H1 (cell line): ENCODE results near the gene BRK1. TPM values are rescaled to one million over a fixed set of nuclear protein-coding genes. Genes with fewer than 3 reads are reported as not detected.

Experiments
- CTCF ChIA-PET: fragments of 300-600 bp; sonication (Branson Sonifier 250); formaldehyde crosslinking; loops from one replicate; lab custom pipeline; 2021; ENCODE audit not compliant: partially characterized antibody; lab: Charles Lee
- POLR2A ChIA-PET: fragments of 300-600 bp; sonication (Branson Sonifier 250); formaldehyde crosslinking; loops from one replicate; lab custom pipeline; 2021; ENCODE audit warnings: inconsistent platforms; ENCODE audit not compliant: partially characterized antibody; lab: Charles Lee
- DNase-seq, 2 experiments: peaks; one replicate each; pipeline versions ENCODE4 v3.0.0 to v3.0.0-alpha.2; 2010 to 2022; ENCODE audit warnings: low spot score in 2 of 2, low read depth in 1 of 2, mixed read lengths in 1 of 2
- FAIRE-seq: peaks from 2 replicates; lab custom pipeline; 2011; peaks lifted over from hg19 to GRCh38; lab: Jason Lieb, UNC
- H2AFZ ChIP-seq: 2 replicates; pipeline ENCODE4 v1.8.1; 2012; ENCODE audit warnings: low read length, inconsistent platforms
- H2AK5ac ChIP-seq: 2 replicates; pipeline ENCODE4 v1.6.1; 2013; ENCODE audit warnings: low read depth, low read length
- H2BK120ac ChIP-seq: replicated peaks from 2 replicates; pipeline ENCODE3; 2013; ENCODE audit warnings: low read depth, low read length, inconsistent platforms
- H2BK12ac ChIP-seq: 2 replicates; pipeline ENCODE4 v1.6.1; 2013; ENCODE audit warnings: low read depth, low read length
- H2BK15ac ChIP-seq: 2 replicates; pipeline ENCODE4 v1.6.1; 2013; ENCODE audit warnings: low read length
- H2BK20ac ChIP-seq: 2 replicates; pipeline ENCODE4 v1.6.1; 2013; ENCODE audit warnings: low read length
- H2BK5ac ChIP-seq: 2 replicates; pipeline ENCODE4 v1.6.1; 2013; ENCODE audit warnings: low read depth, low read length
- H3K14ac ChIP-seq: 2 replicates; pipeline ENCODE4 v1.6.1; 2013; ENCODE audit warnings: inconsistent platforms; ENCODE audit not compliant: insufficient read length
- H3K18ac ChIP-seq: 2 replicates; pipeline ENCODE4 v1.6.1; 2013; ENCODE audit warnings: low read length; ENCODE audit errors: extremely low read depth
- H3K23ac ChIP-seq: 2 replicates; pipeline ENCODE4 v1.6.1; 2013; ENCODE audit warnings: inconsistent platforms; ENCODE audit not compliant: insufficient read length
- H3K23me2 ChIP-seq: 2 replicates; pipeline ENCODE4 v1.6.1; 2013; ENCODE audit warnings: low read depth, low read length
- H3K27ac ChIP-seq: 2 replicates; pipeline ENCODE4 v1.6.1; 2011; ENCODE audit warnings: low read depth, low read length, inconsistent platforms
- H3K27me3 ChIP-seq, 4 experiments: replicated peaks in 1 of 4; 1 replicate in 1 of 4; 2 replicates in 3 of 4; pipeline versions ENCODE4 v1.6.1 to v1.8.1; 2011 to 2013; ENCODE audit warnings: low read length in 3 of 4, mild to moderate bottlenecking in 3 of 4, inconsistent platforms in 2 of 4, mixed read lengths in 2 of 4, moderate library complexity in 1 of 4; ENCODE audit not compliant: control insufficient read depth in 3 of 4, insufficient read depth in 3 of 4; ENCODE audit errors: extremely low read depth in 1 of 4
- H3K36me3 ChIP-seq, 4 experiments: 2 replicates each; pipeline versions ENCODE4 v1.6.1 to v1.8.1; 2011 to 2013; ENCODE audit warnings: mild to moderate bottlenecking in 4 of 4, low read length in 3 of 4, moderate library complexity in 2 of 4, control low read depth in 1 of 4, inconsistent platforms in 1 of 4; ENCODE audit not compliant: insufficient read depth in 4 of 4, control insufficient read depth in 2 of 4
- H3K4ac ChIP-seq: replicated peaks from 2 replicates; pipeline ENCODE3; 2013; ENCODE audit warnings: low read length, low read depth, mixed read lengths, inconsistent platforms; ENCODE audit not compliant: insufficient read length
- H3K4me1 ChIP-seq, 4 experiments: replicated peaks in 1 of 4; 1 replicate in 1 of 4; 2 replicates in 3 of 4; pipeline versions ENCODE4 v1.6.1 to v1.8.1; 2011 to 2013; ENCODE audit warnings: low read length in 3 of 4, inconsistent platforms in 2 of 4, mixed read lengths in 1 of 4; ENCODE audit not compliant: insufficient read depth in 4 of 4, control insufficient read depth in 3 of 4
- H3K4me2 ChIP-seq, 2 experiments: 2 replicates each; pipeline versions ENCODE4 v1.6.1 to v1.8.1; 2011 to 2013; ENCODE audit warnings: low read depth in 2 of 2, low read length in 2 of 2, control low read depth in 1 of 2, inconsistent platforms in 1 of 2, mild to moderate bottlenecking in 1 of 2; ENCODE audit not compliant: insufficient read depth in 1 of 2
- H3K4me3 ChIP-seq, 4 experiments: fragments of 200-600, 300-600 bp in 1 of 4; sonication (generic), shearing (Covaris generic), sonication (Bioruptor Twin) in 1 of 4; 2 replicates each; pipeline versions ENCODE4 v1.5.1 to v1.8.1; 2011 to 2016; ENCODE audit warnings: low read length in 4 of 4, low read depth in 3 of 4, control low read depth in 2 of 4, inconsistent platforms in 2 of 4, mild to moderate bottlenecking in 2 of 4, mixed read lengths in 1 of 4, moderate library complexity in 1 of 4; ENCODE audit not compliant: insufficient read depth in 2 of 4; ENCODE audit errors: extremely low read depth in 1 of 4
- H3K56ac ChIP-seq: replicated peaks from 2 replicates; pipeline ENCODE3; 2013; ENCODE audit warnings: low read depth, mild to moderate bottlenecking, mixed read lengths, low read length, inconsistent platforms; ENCODE audit not compliant: insufficient read length
- H3K79me1 ChIP-seq: 2 replicates; pipeline ENCODE4 v1.6.1; 2013; ENCODE audit warnings: low read depth, low read length, control low read depth
- H3K79me2 ChIP-seq, 2 experiments: 2 replicates each; pipeline versions ENCODE4 v1.6.1 to v1.8.1; 2012 to 2013; ENCODE audit warnings: low read length in 2 of 2, mild to moderate bottlenecking in 2 of 2, inconsistent platforms in 1 of 2; ENCODE audit not compliant: insufficient read depth in 2 of 2, control insufficient read depth in 1 of 2
- H3K9ac ChIP-seq, 4 experiments: replicated peaks in 1 of 4; 1 replicate in 1 of 4; 2 replicates in 3 of 4; pipeline versions ENCODE4 v1.6.1 to v1.8.1; 2011 to 2013; ENCODE audit warnings: low read depth in 3 of 4, low read length in 3 of 4, control low read depth in 2 of 4, mild to moderate bottlenecking in 2 of 4, moderate library complexity in 2 of 4, inconsistent platforms in 1 of 4; ENCODE audit errors: extremely low read depth in 1 of 4
- H3K9me3 ChIP-seq, 2 experiments: 2 replicates each; pipeline versions ENCODE4 v1.6.1 to v1.8.1; 2012 to 2013; ENCODE audit warnings: mild to moderate bottlenecking in 2 of 2, moderate library complexity in 2 of 2, control low read depth in 1 of 2, inconsistent platforms in 1 of 2, low read depth in 1 of 2, low read length in 1 of 2, mixed read lengths in 1 of 2; ENCODE audit not compliant: insufficient read depth in 2 of 2
- H4K20me1 ChIP-seq, 2 experiments: replicated peaks in 1 of 2; 2 replicates each; pipeline versions ENCODE3 to v1.8.1; 2011 to 2013; ENCODE audit warnings: inconsistent platforms in 2 of 2, low read length in 2 of 2, mild to moderate bottlenecking in 1 of 2; ENCODE audit not compliant: insufficient read depth in 2 of 2, control insufficient read depth in 1 of 2
- H4K5ac ChIP-seq: 2 replicates; pipeline ENCODE4 v1.6.1; 2013; ENCODE audit warnings: low read length, low read depth, mixed read lengths, inconsistent platforms; ENCODE audit not compliant: insufficient read length
- H4K8ac ChIP-seq: 2 replicates; pipeline ENCODE4 v1.8.0; 2013; ENCODE audit warnings: mild to moderate bottlenecking, moderate library complexity, low read length, inconsistent platforms; ENCODE audit not compliant: insufficient read depth; ENCODE audit errors: extremely low read depth
- H4K91ac ChIP-seq: replicated peaks from 2 replicates; pipeline ENCODE3; 2013; ENCODE audit warnings: low read length, mixed read lengths, inconsistent platforms; ENCODE audit not compliant: insufficient read length
- BACH1 ChIP-seq: IDR thresholded peaks from 2 replicates; pipeline ENCODE4 v1.6.1; 2012; ENCODE audit warnings: low read length, improper control_type of control experiment
- EGR1 ChIP-seq: IDR thresholded peaks from 2 replicates; pipeline ENCODE4 v1.6.1; 2011; ENCODE audit warnings: low read depth, low read length, borderline replicate concordance
- FOSL1 ChIP-seq: IDR thresholded peaks from 2 replicates; pipeline ENCODE4 v1.6.1; 2011; ENCODE audit warnings: mild to moderate bottlenecking, low read depth, low read length, moderate library complexity; ENCODE audit not compliant: insufficient read depth
- HDAC2 ChIP-seq, 2 experiments: fragments of 300-600 bp in 1 of 2; sonication (generic) in 1 of 2; IDR thresholded peaks; 2 replicates each; pipeline ENCODE4 v1.6.1; 2011 to 2012; ENCODE audit warnings: low read depth in 2 of 2, low read length in 2 of 2, mild to moderate bottlenecking in 2 of 2, moderate library complexity in 2 of 2, borderline replicate concordance in 1 of 2, inconsistent platforms in 1 of 2
- POLR2A ChIP-seq, 2 experiments: IDR thresholded peaks; 1 replicate in 1 of 2; 2 replicates in 1 of 2; pipeline ENCODE4 v1.6.1; 2011; ENCODE audit warnings: low read depth in 2 of 2, low read length in 2 of 2, mild to moderate bottlenecking in 2 of 2; ENCODE audit errors: control extremely low read depth in 1 of 2
- RNF2 ChIP-seq: fragments of 200-900, 300-1000 bp; sonication (generic); IDR thresholded peaks from 2 replicates; pipeline ENCODE4 v1.7.1; 2016; ENCODE audit warnings: borderline replicate concordance, low read depth, mild to moderate bottlenecking, antibody characterized with exemption, low read length; ENCODE audit not compliant: poor library complexity, severe bottlenecking; ENCODE audit errors: missing control alignments
- SP4 ChIP-seq: IDR thresholded peaks from 2 replicates; pipeline ENCODE4 v1.6.1; 2012; ENCODE audit warnings: low read length, inconsistent platforms
- TAF7 ChIP-seq: optimal IDR thresholded peaks from 2 replicates; pipeline ENCODE3; 2011; ENCODE audit warnings: low read depth, mild to moderate bottlenecking, inconsistent platforms, low read length, moderate library complexity, borderline replicate concordance
- WGBS, 2 experiments: shearing (Covaris generic) in 1 of 2; methylation state at CpG; one replicate each; pipeline versions ENCODE4 v1.1.6 to v1.1.7; 2013 to 2015; ENCODE audit warnings: low lambda C conversion rate in 2 of 2, mixed read lengths in 2 of 2, inconsistent platforms in 1 of 2, low coverage in 1 of 2, missing lambda C conversion rate in 1 of 2; ENCODE audit not compliant: insufficient replicate concordance in 2 of 2, insufficient coverage in 1 of 2, insufficient read length in 1 of 2; ENCODE audit errors: extremely low coverage in 1 of 2, missing lambda C conversion rate in 1 of 2; 5-methylcytosine and 5-hydroxymethylcytosine counted together
- polyA plus RNA-seq, 7 experiments: library from polyadenylated mRNA; depleted of rRNA in 3 of 7; stranded (reverse) in 5 of 7; unstranded in 2 of 7; fragments of >200 nt in 5 of 7; fragments of 200-250 nt in 2 of 7; gene quantifications; 1 replicate in 5 of 7; 2 replicates in 1 of 7; 4 replicates in 1 of 7; pipeline versions ENCODE4 v1.2.1 to v1.2.3, GENCODE V29; 2011 to 2013; ENCODE audit warnings: missing spikeins in 2 of 7, mixed read lengths in 2 of 7
- total RNA-seq: library from RNA; stranded (reverse); fragmentation: NEBNext Ultra II Directional; extraction: Animal tissue kit (Norgen Biotek cat#: 25700); gene quantifications from 2 replicates; pipeline ENCODE4 v1.2.1, GENCODE V29; 2021
- TF ChIP-seq, protein P1 (sequence below): IDR thresholded peaks from 2 replicates; pipeline ENCODE4 v1.6.1; 2011; ENCODE audit warnings: low read length, improper control_type of control experiment
- TF ChIP-seq, protein P2 (sequence below), 3 experiments: IDR thresholded peaks; 1 replicate in 2 of 3; 2 replicates in 1 of 3; pipeline versions ENCODE4 v1.5.1 to v1.6.1; 2011; ENCODE audit warnings: low read length in 3 of 3, mild to moderate bottlenecking in 3 of 3, inconsistent platforms in 2 of 3, low read depth in 1 of 3, moderate library complexity in 1 of 3; ENCODE audit not compliant: insufficient read depth in 1 of 3; ENCODE audit errors: control extremely low read depth in 1 of 3

The BRK1 gene
- total and polyA plus RNA-seq, 2 of the 8 experiments (the other 6 are each of a cell fraction or from before 2014, with no cell fraction given): 137 to 164 TPM

DNA sequence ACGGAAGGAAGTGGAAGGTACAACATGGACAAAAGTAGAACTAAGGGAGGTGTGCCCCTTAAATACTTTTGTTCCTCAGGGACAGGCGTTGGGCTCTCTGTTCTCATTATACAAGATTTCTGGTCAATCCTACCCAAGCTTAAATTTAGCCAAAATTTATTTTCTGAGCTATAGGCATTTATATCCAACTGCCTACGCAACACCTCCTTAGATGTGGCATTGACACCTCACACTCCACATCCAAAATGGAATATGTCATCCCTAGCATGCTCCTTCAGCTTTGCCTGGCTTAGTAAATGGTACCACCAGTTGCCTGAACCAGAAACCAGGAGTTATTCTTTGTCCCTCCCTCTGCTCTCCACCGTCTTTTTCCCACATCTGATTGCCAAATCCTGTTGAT, 33.6 kb upstream of the BRK1 start:
- DNase-seq: no peak
- no peak overlapping the region for H3K4me3 ChIP-seq
- no peak overlapping the region for H3K4ac ChIP-seq
- FAIRE-seq: no peak
- H3K79me2 ChIP-seq: no peaks in the 10 kb centered on the region
- H2AFZ ChIP-seq: no peak overlapping the region
- H3K4me2 ChIP-seq: no peak overlapping the region
- no peak overlapping the region for H2BK120ac ChIP-seq
- H3K27ac ChIP-seq: no peak overlapping the region
- no peak overlapping the region for H4K91ac ChIP-seq
- WGBS, 2 experiments: 86% methylated on average over 4 of the region's 4 CpGs; no CpG with 5 or more reads in 1 of the 2 experiments
- no peak overlapping the region for H4K5ac ChIP-seq
- ChIA-PET POLR2A (interaction anchor here (0.8 kb wide), 1 partner anchor 28 kb away, joined by 3 read pairs; no protein-coding TSS in a partner anchor), CTCF (interaction anchor here (1.0 to 1.4 kb wide), 2 partner anchors 15 to 82 kb away, joined by 3 to 4 read pairs; no protein-coding TSS in a partner anchor)
- no peak overlapping the region for H2BK20ac ChIP-seq
- H3K14ac ChIP-seq: no peak overlapping the region
- no peak overlapping the region for H2BK15ac ChIP-seq
- no peaks in the 10 kb centered on the region for H3K79me1 ChIP-seq
- no peak overlapping the region for H4K8ac ChIP-seq
- no peaks in the 10 kb centered on the region for H3K27me3 ChIP-seq
- H3K4me1 ChIP-seq: no peaks in the 10 kb centered on the region
- no peaks in the 10 kb centered on the region for H3K23me2 ChIP-seq
- no peak overlapping the region for H2BK5ac ChIP-seq
- H4K20me1 ChIP-seq: no peaks in the 10 kb centered on the region
- no peak overlapping the region for H2BK12ac ChIP-seq
- no peak overlapping the region for H3K56ac ChIP-seq
- no peaks in the 10 kb centered on the region for H3K9me3 ChIP-seq
- no peak overlapping the region for H3K23ac ChIP-seq
- H3K18ac ChIP-seq: no peak overlapping the region
- H3K9ac ChIP-seq: no peak overlapping the region
- H2AK5ac ChIP-seq: no peak overlapping the region
- peaks cover 22 to 68% (median 51%) of the 10 kb centered on the region in 4 experiments for H3K36me3 ChIP-seq
- TF ChIP-seq POLR2A (IDR thresholded peaks at IDR 0.05; ENCODE audit: control extremely low read depth in 1 of 2, low read depth in 2 of 2, low read length in 2 of 2): no peak
- no peak for TF ChIP-seq BACH1
- TF ChIP-seq FOSL1: no peak
- no peak for TF ChIP-seq SP4
- no peak for TF ChIP-seq TAF7
- TF ChIP-seq EGR1: no peak
- TF ChIP-seq, protein P1, sequence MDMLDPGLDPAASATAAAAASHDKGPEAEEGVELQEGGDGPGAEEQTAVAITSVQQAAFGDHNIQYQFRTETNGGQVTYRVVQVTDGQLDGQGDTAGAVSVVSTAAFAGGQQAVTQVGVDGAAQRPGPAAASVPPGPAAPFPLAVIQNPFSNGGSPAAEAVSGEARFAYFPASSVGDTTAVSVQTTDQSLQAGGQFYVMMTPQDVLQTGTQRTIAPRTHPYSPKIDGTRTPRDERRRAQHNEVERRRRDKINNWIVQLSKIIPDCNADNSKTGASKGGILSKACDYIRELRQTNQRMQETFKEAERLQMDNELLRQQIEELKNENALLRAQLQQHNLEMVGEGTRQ: no peak
- no peak for TF ChIP-seq HDAC2 (IDR thresholded peaks at IDR 0.05; ENCODE audit: borderline replicate concordance in 1 of 2, low read depth in 2 of 2, low read length in 2 of 2)
- no peak for TF ChIP-seq RNF2
- TF ChIP-seq, protein P2, sequence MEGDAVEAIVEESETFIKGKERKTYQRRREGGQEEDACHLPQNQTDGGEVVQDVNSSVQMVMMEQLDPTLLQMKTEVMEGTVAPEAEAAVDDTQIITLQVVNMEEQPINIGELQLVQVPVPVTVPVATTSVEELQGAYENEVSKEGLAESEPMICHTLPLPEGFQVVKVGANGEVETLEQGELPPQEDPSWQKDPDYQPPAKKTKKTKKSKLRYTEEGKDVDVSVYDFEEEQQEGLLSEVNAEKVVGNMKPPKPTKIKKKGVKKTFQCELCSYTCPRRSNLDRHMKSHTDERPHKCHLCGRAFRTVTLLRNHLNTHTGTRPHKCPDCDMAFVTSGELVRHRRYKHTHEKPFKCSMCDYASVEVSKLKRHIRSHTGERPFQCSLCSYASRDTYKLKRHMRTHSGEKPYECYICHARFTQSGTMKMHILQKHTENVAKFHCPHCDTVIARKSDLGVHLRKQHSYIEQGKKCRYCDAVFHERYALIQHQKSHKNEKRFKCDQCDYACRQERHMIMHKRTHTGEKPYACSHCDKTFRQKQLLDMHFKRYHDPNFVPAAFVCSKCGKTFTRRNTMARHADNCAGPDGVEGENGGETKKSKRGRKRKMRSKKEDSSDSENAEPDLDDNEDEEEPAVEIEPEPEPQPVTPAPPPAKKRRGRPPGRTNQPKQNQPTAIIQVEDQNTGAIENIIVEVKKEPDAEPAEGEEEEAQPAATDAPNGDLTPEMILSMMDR (IDR thresholded peaks at IDR 0.05; ENCODE audit: control extremely low read depth in 1 of 3, insufficient read depth in 1 of 3, low read depth in 1 of 3, low read length in 3 of 3): no peak
